Calu3 (cell line): ENCODE data around the gene CDKN1A. TPM values are rescaled to one million over a fixed set of nuclear protein-coding genes. Genes with fewer than 3 reads are reported as not detected.

Experiments used
- BruUV-seq: library from RNA; stranded (reverse); fragments of 400-500 nt; replicated peaks from 2 replicates; lab custom pipeline; 2021; lab: Mats Ljungman, UMichigan
- CTCF ChIA-PET: fragments of 300-600 bp; sonication (Branson Sonifier 250); formaldehyde crosslinking; loops from one replicate; lab custom pipeline; 2022; ENCODE audit warnings: antibody characterized with exemption; lab: Charles Lee
- DNase-seq: peaks from one replicate; pipeline ENCODE4 v3.0.0; 2022
- H3K27ac Mint-ChIP-seq: one replicate; pipeline ENCODE4 v1.8.0; 2022; ENCODE audit warnings: mixed read lengths; ENCODE audit not compliant: unreplicated experiment
- H3K27me3 Mint-ChIP-seq: one replicate; pipeline ENCODE4 v1.8.0; 2022; ENCODE audit warnings: mixed read lengths; ENCODE audit not compliant: unreplicated experiment
- H3K36me3 Mint-ChIP-seq: one replicate; pipeline ENCODE4 v1.8.0; 2022; ENCODE audit warnings: mild to moderate bottlenecking, moderate library complexity, mixed read lengths; ENCODE audit not compliant: insufficient read depth, unreplicated experiment
- H3K4me1 Mint-ChIP-seq: one replicate; pipeline ENCODE4 v1.8.0; 2022; ENCODE audit warnings: mild to moderate bottlenecking, low read depth, mixed read lengths; ENCODE audit not compliant: unreplicated experiment
- H3K4me3 Mint-ChIP-seq: one replicate; pipeline ENCODE4 v1.8.0; 2022; ENCODE audit warnings: mild to moderate bottlenecking, low read depth, moderate library complexity, mixed read lengths; ENCODE audit not compliant: unreplicated experiment
- H3K9me3 Mint-ChIP-seq: one replicate; pipeline ENCODE4 v1.8.0; 2022; ENCODE audit warnings: low read depth, mixed read lengths; ENCODE audit not compliant: unreplicated experiment
- intact Hi-C: fragments of 100-400 bp; cut with micrococcal nuclease; formaldehyde crosslinking; loops from one replicate; pipeline ENCODE4 v1.10.0; 2022; ENCODE audit not compliant: unreplicated experiment
- total RNA-seq: library from RNA; stranded (reverse); gene quantifications from 2 replicates; pipeline ENCODE4 v1.2.3, GENCODE V29; 2022
- TF ChIP-seq, protein P1 (sequence below): fragments of 200-600 bp; IDR thresholded peaks from one replicate; pipeline ENCODE4 v1.8.0; 2022; ENCODE audit warnings: antibody characterized with exemption; ENCODE audit not compliant: unreplicated experiment

The CDKN1A gene
- total RNA-seq, 1 experiment from 2014 or later, result 33.7 TPM

DNA sequence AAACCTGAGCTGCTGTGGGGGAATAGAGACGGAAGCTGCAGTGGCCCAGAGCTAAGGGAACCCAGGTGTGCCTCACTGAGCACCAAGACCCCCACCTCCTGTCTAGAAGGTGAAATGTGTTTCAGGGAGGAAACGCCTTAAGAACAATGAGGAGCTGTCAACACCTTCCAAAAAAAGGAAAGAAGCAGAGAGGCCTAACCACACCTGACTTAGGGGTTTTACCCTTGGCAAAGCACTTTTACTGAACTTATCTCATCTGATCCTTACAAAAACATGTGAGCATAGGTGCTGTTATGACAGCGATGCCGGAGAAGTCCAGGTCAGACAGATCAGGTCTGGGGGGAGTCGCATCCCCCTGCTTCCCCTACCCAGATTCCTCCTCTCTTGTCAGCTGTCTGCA lies 16.1 kb upstream of the CDKN1A start:
- CTCF ChIA-PET, result interaction anchor here (0.8 kb wide), 1 partner anchor 16 kb away, joined by 3 read pairs; the partner anchor contains the start of gene CDKN1A
- no peaks in the 10 kb centered on the region for H3K9me3 Mint-ChIP-seq
- no TSS peak for BruUV-seq

DNA sequence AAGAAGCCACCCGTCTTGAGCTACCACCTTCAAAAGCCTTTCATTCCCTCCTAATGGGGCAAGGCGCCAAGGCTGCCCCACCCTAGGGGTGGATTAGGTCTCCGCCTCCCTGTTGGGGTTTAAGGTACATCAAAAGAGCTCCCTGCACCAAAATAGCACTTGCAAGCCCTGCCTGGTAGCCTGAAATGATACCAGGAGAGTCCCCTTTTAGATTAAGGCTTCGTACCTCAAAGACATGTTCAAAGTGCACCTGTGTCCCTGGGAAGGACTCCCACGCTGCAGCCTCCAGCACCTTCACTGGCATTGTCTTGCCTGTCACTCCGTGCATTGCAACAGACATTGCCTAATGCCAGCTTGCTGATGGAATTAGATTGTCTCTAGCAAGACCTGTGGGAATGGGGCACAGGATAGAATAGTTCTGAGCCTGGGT lies 15.7 kb upstream of the CDKN1A start:
- Mint-ChIP-seq H3K27ac (no peak overlapping the region), H3K27me3 (peaks cover 12% of the 10 kb centered on the region), H3K36me3 (no peaks in the 10 kb centered on the region), H3K4me1 (peaks cover 23% of the 10 kb centered on the region), H3K4me3 (no peak overlapping the region), H3K9me3 (no peaks in the 10 kb centered on the region)
- DNase-seq, result no peak
- TF ChIP-seq, protein P1, sequence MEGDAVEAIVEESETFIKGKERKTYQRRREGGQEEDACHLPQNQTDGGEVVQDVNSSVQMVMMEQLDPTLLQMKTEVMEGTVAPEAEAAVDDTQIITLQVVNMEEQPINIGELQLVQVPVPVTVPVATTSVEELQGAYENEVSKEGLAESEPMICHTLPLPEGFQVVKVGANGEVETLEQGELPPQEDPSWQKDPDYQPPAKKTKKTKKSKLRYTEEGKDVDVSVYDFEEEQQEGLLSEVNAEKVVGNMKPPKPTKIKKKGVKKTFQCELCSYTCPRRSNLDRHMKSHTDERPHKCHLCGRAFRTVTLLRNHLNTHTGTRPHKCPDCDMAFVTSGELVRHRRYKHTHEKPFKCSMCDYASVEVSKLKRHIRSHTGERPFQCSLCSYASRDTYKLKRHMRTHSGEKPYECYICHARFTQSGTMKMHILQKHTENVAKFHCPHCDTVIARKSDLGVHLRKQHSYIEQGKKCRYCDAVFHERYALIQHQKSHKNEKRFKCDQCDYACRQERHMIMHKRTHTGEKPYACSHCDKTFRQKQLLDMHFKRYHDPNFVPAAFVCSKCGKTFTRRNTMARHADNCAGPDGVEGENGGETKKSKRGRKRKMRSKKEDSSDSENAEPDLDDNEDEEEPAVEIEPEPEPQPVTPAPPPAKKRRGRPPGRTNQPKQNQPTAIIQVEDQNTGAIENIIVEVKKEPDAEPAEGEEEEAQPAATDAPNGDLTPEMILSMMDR, result no peak
- BruUV-seq, result no TSS peak
- CTCF ChIA-PET, result interaction anchor here (0.8 kb wide), 1 partner anchor 16 kb away, joined by 3 read pairs; the partner anchor contains the start of gene CDKN1A
- intact Hi-C loops, result no loop called here

More for the DNA sequence above, 16.1 kb upstream of the CDKN1A start:
- Mint-ChIP-seq H3K27ac (no peak overlapping the region), H3K4me1 (peaks cover 21% of the 10 kb centered on the region), H3K36me3 (no peaks in the 10 kb centered on the region), H3K4me3 (no peak overlapping the region), H3K27me3 (peaks cover 12% of the 10 kb centered on the region)
- TF ChIP-seq, protein P1, result no peak
- no peak for DNase-seq
- intact Hi-C loops, result no loop called here

DNA sequence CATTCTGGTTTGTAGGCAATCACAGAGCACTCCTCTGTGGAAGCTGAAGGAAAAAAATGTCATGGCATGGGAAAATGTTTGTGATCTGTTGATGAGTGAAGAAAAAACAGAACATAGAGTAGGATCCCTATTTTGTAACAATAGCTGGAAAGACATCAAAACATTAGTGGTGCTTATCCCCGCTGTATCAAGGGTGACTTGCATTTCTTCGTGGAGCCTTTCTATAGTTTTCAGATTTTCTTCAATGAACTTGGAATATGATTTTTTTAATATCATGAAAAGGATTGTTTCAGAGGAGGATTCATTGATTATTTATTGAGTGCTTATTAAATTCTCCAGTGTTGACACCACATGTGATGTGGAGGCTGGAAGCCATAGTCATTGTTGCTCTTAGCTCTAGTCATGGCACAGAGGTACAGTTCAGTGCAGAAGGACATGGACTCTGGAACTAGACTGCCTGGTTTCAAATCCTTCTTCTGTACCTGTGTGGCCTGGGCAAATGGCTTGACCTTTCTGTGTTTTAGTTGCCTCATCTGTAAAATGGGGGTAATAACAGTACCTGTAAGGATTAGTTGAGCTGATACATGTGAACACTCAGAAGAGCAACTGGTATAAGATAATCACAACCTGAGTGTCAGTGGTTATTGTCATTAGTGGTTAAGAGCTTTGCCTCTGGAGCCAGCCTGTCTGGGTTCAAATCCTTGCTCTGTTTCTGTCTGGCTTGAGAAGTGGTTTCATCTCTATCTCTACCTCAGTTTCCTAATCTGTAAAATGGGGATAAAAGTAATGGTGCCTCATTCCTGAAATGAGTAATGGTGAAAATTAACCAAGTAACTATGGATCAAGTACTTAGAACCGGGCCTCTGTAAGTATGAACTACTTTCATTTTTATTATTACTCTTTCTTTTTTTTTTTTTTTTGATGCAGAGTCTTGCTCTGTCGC lies 14.7 kb upstream of the CDKN1A start:
- CTCF ChIA-PET, result no interaction called here

DNA sequence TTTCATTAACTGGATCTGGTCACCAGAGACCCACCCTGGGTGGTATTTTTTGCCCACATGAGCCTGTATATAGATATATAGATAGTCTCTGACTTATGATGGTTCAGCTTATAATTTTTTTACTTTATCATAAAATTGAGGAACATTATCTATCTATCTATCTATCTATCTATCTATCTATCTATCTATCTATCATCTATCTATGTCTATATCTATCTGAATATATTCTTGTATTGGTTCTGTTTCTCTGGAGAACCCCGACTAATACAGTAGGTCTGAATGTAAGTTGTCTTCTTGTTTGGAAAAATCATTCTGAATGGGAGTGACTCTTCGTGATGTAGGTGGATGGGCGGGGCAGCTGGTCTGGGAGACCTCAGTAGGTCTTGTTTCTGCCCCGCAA lies 13.3 kb upstream of the CDKN1A start:
- intact Hi-C loops, result no loop called here
- no peaks in the 10 kb centered on the region for H3K9me3 Mint-ChIP-seq
- no TSS peak for BruUV-seq
- no peak overlapping the region for H3K4me3 Mint-ChIP-seq
- peaks cover 23% of the 10 kb centered on the region for H3K4me1 Mint-ChIP-seq
- TF ChIP-seq, protein P1, result no peak
- CTCF ChIA-PET, result interaction anchor here (0.7 to 0.9 kb wide), 2 partner anchors 11 to 542 kb away, joined by 3 read pairs; no protein-coding TSS in a partner anchor
- DNase-seq, result no peak
- no peaks in the 10 kb centered on the region for H3K36me3 Mint-ChIP-seq
- no peaks in the 10 kb centered on the region for H3K27me3 Mint-ChIP-seq
- no peak overlapping the region for H3K27ac Mint-ChIP-seq

More for the DNA sequence above, 14.7 kb upstream of the CDKN1A start:
- intact Hi-C loops, result no loop called here
- Mint-ChIP-seq H3K4me1 (peaks cover 23% of the 10 kb centered on the region), H3K4me3 (no peak overlapping the region), H3K27me3 (peaks cover 12% of the 10 kb centered on the region), H3K36me3 (no peaks in the 10 kb centered on the region), H3K27ac (no peak overlapping the region), H3K9me3 (no peaks in the 10 kb centered on the region)
- no TSS peak for BruUV-seq
- DNase-seq, result no peak
- TF ChIP-seq, protein P1, result no peak
